Kidney epithelial cell (primary cell): ENCODE measurements around the gene ALDH3A2. TPM values are rescaled to one million over a fixed set of nuclear protein-coding genes. Genes with fewer than 3 reads are reported as not detected.

Experiments used
- DNase-seq: peaks from one replicate; pipeline ENCODE4 v3.0.0-alpha.2; 2010; ENCODE audit warnings: low read depth
- H3K27me3 ChIP-seq: 2 replicates; pipeline ENCODE4 v1.6.0; 2011; ENCODE audit warnings: low read length; ENCODE audit not compliant: control insufficient read depth, insufficient read depth
- H3K36me3 ChIP-seq: 2 replicates; pipeline ENCODE4 v1.5.1; 2011; ENCODE audit warnings: low read length; ENCODE audit not compliant: control insufficient read depth, insufficient read depth
- H3K4me3 ChIP-seq: 2 replicates; pipeline ENCODE4 v1.5.1; 2011; ENCODE audit warnings: low read depth, mild to moderate bottlenecking, control low read depth, low read length
- CTCF ChIP-seq: IDR thresholded peaks from 2 replicates; pipeline ENCODE4 v1.5.1; 2011; ENCODE audit warnings: mild to moderate bottlenecking, moderate library complexity, low read length, control low read depth, inconsistent platforms; ENCODE audit not compliant: insufficient read depth, poor library complexity, severe bottlenecking
- total RNA-seq: library from RNA; depleted of rRNA; stranded (reverse); fragments of >200 nt; gene quantifications from 2 replicates; pipeline ENCODE4 v1.2.3, GENCODE V29; 2015

ALDH3A2 gene
- total RNA-seq, 1 donor from 2014 or later = 26.4 TPM

GRCh38 chr17:19717411-19717908, 68.9 kb downstream of the ALDH3A2 start:
- Histone ChIP-seq H3K36me3 (no peaks in the 10 kb centered on the region), H3K27me3 (peaks cover 15% of the 10 kb centered on the region), H3K4me3 (no peak overlapping the region)
- no peak for DNase-seq
- TF ChIP-seq CTCF = no peak

- H3K4me3 ChIP-seq = no peak overlapping the region
- no peaks in the 10 kb centered on the region for H3K36me3 ChIP-seq
- no peak for TF ChIP-seq CTCF
- H3K27me3 ChIP-seq = peaks cover 15% of the 10 kb centered on the region
- DNase-seq = no peak
These were observed 69.6 kb downstream of the ALDH3A2 start for GRCh38 chr17:19718041-19718612.

- TF ChIP-seq CTCF = no peak
- DNase-seq = no peak
- peaks cover 15% of the 10 kb centered on the region for H3K27me3 ChIP-seq
- no peaks in the 10 kb centered on the region for H3K36me3 ChIP-seq
- no peak overlapping the region for H3K4me3 ChIP-seq
These were observed 70.2 kb downstream of the ALDH3A2 start for GRCh38 chr17:19718613-19719354.

- no peak for TF ChIP-seq CTCF
- Histone ChIP-seq H3K27me3 (peaks cover 15% of the 10 kb centered on the region), H3K36me3 (no peaks in the 10 kb centered on the region), H3K4me3 (no peak overlapping the region)
- no peak for DNase-seq
These were observed 71.0 kb downstream of the ALDH3A2 start for GRCh38 chr17:19719355-19720209.

GRCh38 chr17:19720210-19720475, 71.6 kb downstream of the ALDH3A2 start:
- H3K27me3 ChIP-seq = peaks cover 11% of the 10 kb centered on the region
- no peak for TF ChIP-seq CTCF
- H3K4me3 ChIP-seq = no peak overlapping the region
- no peak for DNase-seq
- H3K36me3 ChIP-seq = no peaks in the 10 kb centered on the region
